Measurements from ENCODE around the gene PLA2G15. TPM values are rescaled to one million over a fixed set of nuclear protein-coding genes. Genes with fewer than 3 reads are reported as not detected.

Gene PLA2G15
- total and polyA plus RNA-seq, 2 of the 13 experiments (the other 11 are each of a cell fraction or from before 2014, with no cell fraction given), result 14.4 to 23.7 TPM

DNA sequence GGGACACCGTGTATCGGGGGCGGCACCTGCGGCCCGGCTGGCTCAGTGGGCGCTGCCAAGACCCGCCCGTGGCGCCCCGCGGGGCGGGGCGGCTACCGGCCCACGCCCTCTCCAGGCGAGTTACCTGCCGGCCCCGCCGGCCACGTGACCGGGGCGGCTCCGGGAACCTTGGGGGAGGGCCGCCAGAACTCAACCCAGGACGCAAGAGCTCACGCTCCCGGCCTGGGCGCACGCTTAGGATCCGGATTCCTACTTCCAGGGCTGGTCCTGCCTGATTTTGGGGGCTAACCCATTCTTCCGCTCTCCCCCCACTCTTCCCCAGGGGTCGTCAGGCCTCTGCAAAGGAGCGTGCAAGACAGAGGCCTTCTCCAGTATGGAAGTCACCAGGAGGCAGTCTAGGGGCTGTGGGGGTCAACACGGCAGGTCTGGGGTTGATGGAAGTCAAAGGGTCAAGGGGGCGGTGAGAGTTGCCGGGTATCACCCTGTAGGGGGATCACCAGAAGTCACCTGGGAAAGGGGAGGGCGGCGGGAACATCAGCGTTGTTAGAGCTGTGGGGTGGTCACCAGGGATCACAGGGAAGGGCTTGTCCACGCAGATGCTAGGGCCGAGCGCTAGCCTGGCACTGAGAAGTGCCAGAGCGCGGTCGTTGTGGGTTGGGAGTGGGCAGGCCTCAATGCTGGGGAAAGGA, 8.9 kb upstream of the PLA2G15 start (continued):
- TF ChIP-seq, protein P1, sequence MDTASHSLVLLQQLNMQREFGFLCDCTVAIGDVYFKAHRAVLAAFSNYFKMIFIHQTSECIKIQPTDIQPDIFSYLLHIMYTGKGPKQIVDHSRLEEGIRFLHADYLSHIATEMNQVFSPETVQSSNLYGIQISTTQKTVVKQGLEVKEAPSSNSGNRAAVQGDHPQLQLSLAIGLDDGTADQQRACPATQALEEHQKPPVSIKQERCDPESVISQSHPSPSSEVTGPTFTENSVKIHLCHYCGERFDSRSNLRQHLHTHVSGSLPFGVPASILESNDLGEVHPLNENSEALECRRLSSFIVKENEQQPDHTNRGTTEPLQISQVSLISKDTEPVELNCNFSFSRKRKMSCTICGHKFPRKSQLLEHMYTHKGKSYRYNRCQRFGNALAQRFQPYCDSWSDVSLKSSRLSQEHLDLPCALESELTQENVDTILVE (CRISPR knock-in tag; IDR thresholded peaks at IDR 0.05), result peak; percentile 92
- peak; percentile 6 for TF ChIP-seq ZNF883 (CRISPR knock-in tag; IDR thresholded peaks at IDR 0.05; ENCODE audit: not compliant biosample characterization)
- TF ChIP-seq, protein P2, sequence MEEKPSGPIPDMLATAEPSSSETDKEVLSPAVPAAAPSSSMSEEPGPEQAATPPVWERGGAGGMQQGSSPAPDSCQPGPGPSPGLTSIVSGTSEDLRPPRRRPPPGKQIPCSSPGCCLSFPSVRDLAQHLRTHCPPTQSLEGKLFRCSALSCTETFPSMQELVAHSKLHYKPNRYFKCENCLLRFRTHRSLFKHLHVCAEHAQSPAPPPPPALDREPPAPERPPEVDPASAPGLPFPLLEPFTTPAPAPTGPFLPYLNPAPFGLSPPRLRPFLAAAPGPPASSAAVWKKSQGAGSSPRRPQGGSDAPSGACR (CRISPR knock-in tag; IDR thresholded peaks at IDR 0.05), result no peak
- TF ChIP-seq, protein P3, sequence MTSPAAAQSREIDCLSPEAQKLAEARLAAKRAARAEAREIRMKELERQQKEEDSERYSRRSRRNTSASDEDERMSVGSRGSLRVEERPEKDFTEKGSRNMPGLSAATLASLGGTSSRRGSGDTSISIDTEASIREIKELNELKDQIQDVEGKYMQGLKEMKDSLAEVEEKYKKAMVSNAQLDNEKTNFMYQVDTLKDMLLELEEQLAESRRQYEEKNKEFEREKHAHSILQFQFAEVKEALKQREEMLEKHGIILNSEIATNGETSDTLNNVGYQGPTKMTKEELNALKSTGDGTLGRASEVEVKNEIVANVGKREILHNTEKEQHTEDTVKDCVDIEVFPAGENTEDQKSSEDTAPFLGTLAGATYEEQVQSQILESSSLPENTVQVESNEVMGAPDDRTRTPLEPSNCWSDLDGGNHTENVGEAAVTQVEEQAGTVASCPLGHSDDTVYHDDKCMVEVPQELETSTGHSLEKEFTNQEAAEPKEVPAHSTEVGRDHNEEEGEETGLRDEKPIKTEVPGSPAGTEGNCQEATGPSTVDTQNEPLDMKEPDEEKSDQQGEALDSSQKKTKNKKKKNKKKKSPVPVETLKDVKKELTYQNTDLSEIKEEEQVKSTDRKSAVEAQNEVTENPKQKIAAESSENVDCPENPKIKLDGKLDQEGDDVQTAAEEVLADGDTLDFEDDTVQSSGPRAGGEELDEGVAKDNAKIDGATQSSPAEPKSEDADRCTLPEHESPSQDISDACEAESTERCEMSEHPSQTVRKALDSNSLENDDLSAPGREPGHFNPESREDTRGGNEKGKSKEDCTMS (CRISPR knock-in tag; conservative IDR thresholded peaks at IDR 0.05), result no peak
- TF ChIP-seq WIZ (CRISPR knock-in tag; IDR thresholded peaks at IDR 0.05), result no peak
- peak; percentile 71; the same call in 1 of the 2 replicates for TF ChIP-seq GTF3A (CRISPR knock-in tag; conservative IDR thresholded peaks at IDR 0.05)
- TF ChIP-seq DNMT1 (CRISPR knock-in tag; IDR thresholded peaks at IDR 0.05), result no peak
- no peak; the same call in none of the 2 replicates for TF ChIP-seq ZSCAN21 (CRISPR knock-in tag; IDR thresholded peaks at IDR 0.05; ENCODE audit: borderline replicate concordance)
- TF ChIP-seq, protein P4, sequence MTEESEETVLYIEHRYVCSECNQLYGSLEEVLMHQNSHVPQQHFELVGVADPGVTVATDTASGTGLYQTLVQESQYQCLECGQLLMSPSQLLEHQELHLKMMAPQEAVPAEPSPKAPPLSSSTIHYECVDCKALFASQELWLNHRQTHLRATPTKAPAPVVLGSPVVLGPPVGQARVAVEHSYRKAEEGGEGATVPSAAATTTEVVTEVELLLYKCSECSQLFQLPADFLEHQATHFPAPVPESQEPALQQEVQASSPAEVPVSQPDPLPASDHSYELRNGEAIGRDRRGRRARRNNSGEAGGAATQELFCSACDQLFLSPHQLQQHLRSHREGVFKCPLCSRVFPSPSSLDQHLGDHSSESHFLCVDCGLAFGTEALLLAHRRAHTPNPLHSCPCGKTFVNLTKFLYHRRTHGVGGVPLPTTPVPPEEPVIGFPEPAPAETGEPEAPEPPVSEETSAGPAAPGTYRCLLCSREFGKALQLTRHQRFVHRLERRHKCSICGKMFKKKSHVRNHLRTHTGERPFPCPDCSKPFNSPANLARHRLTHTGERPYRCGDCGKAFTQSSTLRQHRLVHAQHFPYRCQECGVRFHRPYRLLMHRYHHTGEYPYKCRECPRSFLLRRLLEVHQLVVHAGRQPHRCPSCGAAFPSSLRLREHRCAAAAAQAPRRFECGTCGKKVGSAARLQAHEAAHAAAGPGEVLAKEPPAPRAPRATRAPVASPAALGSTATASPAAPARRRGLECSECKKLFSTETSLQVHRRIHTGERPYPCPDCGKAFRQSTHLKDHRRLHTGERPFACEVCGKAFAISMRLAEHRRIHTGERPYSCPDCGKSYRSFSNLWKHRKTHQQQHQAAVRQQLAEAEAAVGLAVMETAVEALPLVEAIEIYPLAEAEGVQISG (CRISPR knock-in tag; IDR thresholded peaks at IDR 0.05), result 0 out of 2 replicates have a peak, but pooled peaks have one; percentile 25
- no peak for TF ChIP-seq FOXC1 (CRISPR knock-in tag; IDR thresholded peaks at IDR 0.05; ENCODE audit: borderline replicate concordance)
- TF ChIP-seq, protein P5, sequence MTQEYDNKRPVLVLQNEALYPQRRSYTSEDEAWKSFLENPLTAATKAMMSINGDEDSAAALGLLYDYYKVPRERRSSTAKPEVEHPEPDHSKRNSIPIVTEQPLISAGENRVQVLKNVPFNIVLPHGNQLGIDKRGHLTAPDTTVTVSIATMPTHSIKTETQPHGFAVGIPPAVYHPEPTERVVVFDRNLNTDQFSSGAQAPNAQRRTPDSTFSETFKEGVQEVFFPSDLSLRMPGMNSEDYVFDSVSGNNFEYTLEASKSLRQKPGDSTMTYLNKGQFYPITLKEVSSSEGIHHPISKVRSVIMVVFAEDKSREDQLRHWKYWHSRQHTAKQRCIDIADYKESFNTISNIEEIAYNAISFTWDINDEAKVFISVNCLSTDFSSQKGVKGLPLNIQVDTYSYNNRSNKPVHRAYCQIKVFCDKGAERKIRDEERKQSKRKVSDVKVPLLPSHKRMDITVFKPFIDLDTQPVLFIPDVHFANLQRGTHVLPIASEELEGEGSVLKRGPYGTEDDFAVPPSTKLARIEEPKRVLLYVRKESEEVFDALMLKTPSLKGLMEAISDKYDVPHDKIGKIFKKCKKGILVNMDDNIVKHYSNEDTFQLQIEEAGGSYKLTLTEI (CRISPR knock-in tag; conservative IDR thresholded peaks at IDR 0.05), result no peak
- TF ChIP-seq BRD4 (CRISPR knock-in tag; IDR thresholded peaks at IDR 0.05), result no peak; the same call in 1 of the 2 replicates
- no peak for TF ChIP-seq MBNL3 (CRISPR knock-in tag; conservative IDR thresholded peaks at IDR 0.05)
- TF ChIP-seq, protein P6, sequence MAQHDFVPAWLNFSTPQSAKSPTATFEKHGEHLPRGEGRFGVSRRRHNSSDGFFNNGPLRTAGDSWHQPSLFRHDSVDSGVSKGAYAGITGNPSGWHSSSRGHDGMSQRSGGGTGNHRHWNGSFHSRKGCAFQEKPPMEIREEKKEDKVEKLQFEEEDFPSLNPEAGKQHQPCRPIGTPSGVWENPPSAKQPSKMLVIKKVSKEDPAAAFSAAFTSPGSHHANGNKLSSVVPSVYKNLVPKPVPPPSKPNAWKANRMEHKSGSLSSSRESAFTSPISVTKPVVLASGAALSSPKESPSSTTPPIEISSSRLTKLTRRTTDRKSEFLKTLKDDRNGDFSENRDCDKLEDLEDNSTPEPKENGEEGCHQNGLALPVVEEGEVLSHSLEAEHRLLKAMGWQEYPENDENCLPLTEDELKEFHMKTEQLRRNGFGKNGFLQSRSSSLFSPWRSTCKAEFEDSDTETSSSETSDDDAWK (CRISPR knock-in tag; IDR thresholded peaks at IDR 0.05), result no peak
- TF ChIP-seq ZNF569 (CRISPR knock-in tag; IDR thresholded peaks at IDR 0.05; ENCODE audit: borderline replicate concordance), result no peak
- TF ChIP-seq POLR2AphosphoS5 (IDR thresholded peaks at IDR 0.05; ENCODE audit: low read depth, low read length), result peak; percentile 88

All from HepG2 (cell line).